Liver (tissue), 9 donors: ENCODE measurements around the gene LENG9. TPM values are rescaled to one million over a fixed set of nuclear protein-coding genes. Genes with fewer than 3 reads are reported as not detected.

ENCODE experiments used
- DNase-seq: peaks from one replicate; pipeline ENCODE4 v3.0.0-alpha.2; 2017; ENCODE audit warnings: low spot score
- H3K27ac ChIP-seq, 2 donors: one replicate each; pipeline ENCODE4 v1.7.0; 2013; ENCODE audit warnings: inconsistent platforms in 2 of 2, low read length in 2 of 2, control low read depth in 1 of 2, low read depth in 1 of 2, mild to moderate bottlenecking in 1 of 2
- H3K27me3 ChIP-seq, 4 donors: one replicate each; pipeline versions ENCODE4 v1.6.1 to v1.7.0; 2013; ENCODE audit warnings: low read length in 3 of 4, inconsistent platforms in 1 of 4, mild to moderate bottlenecking in 1 of 4, moderate library complexity in 1 of 4; ENCODE audit not compliant: control insufficient read depth in 4 of 4, insufficient read depth in 4 of 4
- H3K36me3 ChIP-seq, 4 donors: one replicate each; pipeline versions ENCODE4 v1.6.1 to v1.7.0; 2013; ENCODE audit warnings: low read length in 3 of 4, mild to moderate bottlenecking in 3 of 4, low read depth in 1 of 4, moderate library complexity in 1 of 4; ENCODE audit not compliant: control insufficient read depth in 4 of 4, insufficient read depth in 3 of 4
- H3K4me1 ChIP-seq, 4 donors: one replicate each; pipeline versions ENCODE4 v1.6.1 to v1.7.0; 2013; ENCODE audit warnings: low read length in 3 of 4, mild to moderate bottlenecking in 3 of 4, moderate library complexity in 1 of 4; ENCODE audit not compliant: control insufficient read depth in 4 of 4, insufficient read depth in 4 of 4
- H3K4me3 ChIP-seq, 3 donors: one replicate each; pipeline versions ENCODE4 v1.6.1 to v1.7.0; 2013; ENCODE audit warnings: low read length in 3 of 3, control low read depth in 1 of 3, low read depth in 1 of 3, mild to moderate bottlenecking in 1 of 3
- H3K9ac ChIP-seq, 2 donors: one replicate each; pipeline ENCODE4 v1.7.0; 2013; ENCODE audit warnings: low read length in 2 of 2, mild to moderate bottlenecking in 2 of 2, moderate library complexity in 2 of 2, control low read depth in 1 of 2, low read depth in 1 of 2
- H3K9me3 ChIP-seq, 4 donors: one replicate each; pipeline versions ENCODE4 v1.6.1 to v1.7.0; 2013; ENCODE audit warnings: low read length in 3 of 4; ENCODE audit not compliant: control insufficient read depth in 4 of 4
- ATF3 ChIP-seq: IDR thresholded peaks from 2 replicates; pipeline ENCODE4 v1.6.1; 2016; ENCODE audit warnings: antibody characterized with exemption
- CTCF ChIP-seq: fragments of 150-350 bp; IDR thresholded peaks from 2 replicates; pipeline ENCODE4 v1.5.1; 2017; ENCODE audit warnings: improper control_type of control experiment, low read depth, low read length; ENCODE audit not compliant: missing input control
- EGR1 ChIP-seq, 2 donors: IDR thresholded peaks; 2 replicates each; pipeline ENCODE4 v1.6.1; 2016 to 2018; ENCODE audit warnings: antibody characterized with exemption in 2 of 2, low read depth in 2 of 2
- FOXA1 ChIP-seq: IDR thresholded peaks from 2 replicates; pipeline ENCODE4 v1.6.1; 2016; ENCODE audit warnings: antibody characterized with exemption
- FOXA2 ChIP-seq: IDR thresholded peaks from 2 replicates; pipeline ENCODE4 v1.6.1; 2016; ENCODE audit warnings: antibody characterized with exemption
- GABPA ChIP-seq, 2 donors: IDR thresholded peaks in 1 of 2; conservative IDR thresholded peaks in 1 of 2; 2 replicates each; pipeline ENCODE4 v1.6.1; 2016; ENCODE audit warnings: antibody characterized with exemption in 2 of 2, mild to moderate bottlenecking in 1 of 2, moderate library complexity in 1 of 2
- HNF4A ChIP-seq, 2 donors: conservative IDR thresholded peaks; 2 replicates each; pipeline ENCODE4 v1.6.1; 2016; ENCODE audit warnings: antibody characterized with exemption in 2 of 2, mild to moderate bottlenecking in 2 of 2
- HNF4G ChIP-seq: IDR thresholded peaks from 2 replicates; pipeline ENCODE4 v1.6.1; 2016; ENCODE audit warnings: antibody characterized with exemption
- JUND ChIP-seq, 2 donors: IDR thresholded peaks; 2 replicates each; pipeline ENCODE4 v1.6.1; 2016; ENCODE audit warnings: antibody characterized with exemption in 2 of 2
- NR2F2 ChIP-seq: IDR thresholded peaks from 2 replicates; pipeline ENCODE4 v1.6.1; 2016; ENCODE audit warnings: antibody characterized with exemption
- RAD21 ChIP-seq, 2 donors: IDR thresholded peaks; 2 replicates each; pipeline ENCODE4 v1.6.1; 2016; ENCODE audit warnings: antibody characterized with exemption in 2 of 2, mild to moderate bottlenecking in 2 of 2
- RXRA ChIP-seq, 2 donors: IDR thresholded peaks; 2 replicates each; pipeline ENCODE4 v1.6.1; 2017 to 2018; ENCODE audit warnings: antibody characterized with exemption in 2 of 2, mild to moderate bottlenecking in 1 of 2
- SP1 ChIP-seq: IDR thresholded peaks from 2 replicates; pipeline ENCODE4 v1.6.1; 2018; ENCODE audit warnings: antibody characterized with exemption, mild to moderate bottlenecking
- YY1 ChIP-seq: IDR thresholded peaks from 2 replicates; pipeline ENCODE4 v1.6.1; 2016; ENCODE audit warnings: antibody characterized with exemption, mild to moderate bottlenecking
- WGBS: extraction: QIAGEN DNeasy Blood & Tissue Kit; methylation state at CpG from one replicate; pipeline ENCODE4 v1.1.7; 2013; 5-methylcytosine and 5-hydroxymethylcytosine counted together
- polyA plus RNA-seq, 2 donors: library from polyadenylated mRNA; stranded (reverse) in 1 of 2; unstranded in 1 of 2; fragments of 200-250 nt in 1 of 2; fragments of >200 nt in 1 of 2; fragmentation: Nextera tagmentation in 1 of 2; extraction: Ambion mirVana in 1 of 2; gene quantifications; one replicate each; pipeline versions ENCODE4 v1.2.1 to v1.2.3, GENCODE V29; 2013 to 2015
- total RNA-seq, 2 donors: library from RNA; depleted of rRNA; stranded (reverse); fragments of >200 nt; gene quantifications; one replicate each; pipeline ENCODE4 v1.2.3, GENCODE V29; 2014
- TF ChIP-seq, protein P1 (sequence below): IDR thresholded peaks from 2 replicates; pipeline ENCODE4 v1.6.1; 2016; ENCODE audit warnings: antibody characterized with exemption
- TF ChIP-seq, protein P2 (sequence below): IDR thresholded peaks from 2 replicates; pipeline ENCODE4 v1.6.1; 2016; ENCODE audit warnings: antibody characterized with exemption, mild to moderate bottlenecking
- TF ChIP-seq, protein P3 (sequence below): IDR thresholded peaks from 2 replicates; pipeline ENCODE4 v1.6.1; 2016; ENCODE audit warnings: antibody characterized with exemption
- donor health status: healthy.
- donor health status: healthy.
- donor health status: healthy.
- donor health status: healthy.
- donor health status: healthy.

The LENG9 gene
- total and polyA plus RNA-seq, 4 donors: 0.19 to 6.9 (median 2.0) TPM

DNA sequence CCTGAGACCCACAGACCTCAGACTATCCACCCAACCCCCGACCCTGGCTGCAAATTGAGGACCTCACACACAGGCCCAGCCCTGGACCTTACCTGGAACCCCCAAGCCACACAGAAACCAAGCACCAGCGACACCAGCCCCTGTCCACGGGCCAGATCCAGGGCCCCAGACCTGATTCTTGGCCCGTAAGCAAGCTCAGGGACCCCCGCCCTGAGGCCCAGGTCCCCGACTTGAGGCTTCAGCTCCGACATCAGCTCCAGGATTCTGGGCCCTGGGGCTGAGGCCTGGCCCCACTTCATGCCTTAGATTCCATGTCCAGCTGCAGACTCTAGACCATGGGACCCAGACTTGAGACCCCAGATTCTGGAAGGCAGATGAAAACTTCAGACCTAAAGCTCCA is 42.1 kb downstream of the LENG9 start:
- Histone ChIP-seq H3K9ac (no peak overlapping the region), H3K4me3 (no peak overlapping the region), H3K4me1 (no peaks in the 10 kb centered on the region), H3K27ac (no peak overlapping the region), H3K36me3 (no peaks in the 10 kb centered on the region), H3K27me3 (peaks cover 0 to 13% (median 6%) of the 10 kb centered on the region in 4 donors), H3K9me3 (no peaks in the 10 kb centered on the region)
- TF ChIP-seq GABPA (IDR thresholded peaks at IDR 0.05 in 1 of 2, conservative IDR thresholded peaks at IDR 0.05 in 1 of 2) (no peak), RAD21 (IDR thresholded peaks at IDR 0.05) (no peak), NR2F2 (no peak), ATF3 (no peak), FOXA2 (no peak), JUND (IDR thresholded peaks at IDR 0.05) (no peak)
- TF ChIP-seq, protein P1, sequence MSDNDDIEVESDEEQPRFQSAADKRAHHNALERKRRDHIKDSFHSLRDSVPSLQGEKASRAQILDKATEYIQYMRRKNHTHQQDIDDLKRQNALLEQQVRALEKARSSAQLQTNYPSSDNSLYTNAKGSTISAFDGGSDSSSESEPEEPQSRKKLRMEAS: no peak
- 78% methylated on average over 7 of the region's 7 CpGs for WGBS
- no peak for DNase-seq

DNA sequence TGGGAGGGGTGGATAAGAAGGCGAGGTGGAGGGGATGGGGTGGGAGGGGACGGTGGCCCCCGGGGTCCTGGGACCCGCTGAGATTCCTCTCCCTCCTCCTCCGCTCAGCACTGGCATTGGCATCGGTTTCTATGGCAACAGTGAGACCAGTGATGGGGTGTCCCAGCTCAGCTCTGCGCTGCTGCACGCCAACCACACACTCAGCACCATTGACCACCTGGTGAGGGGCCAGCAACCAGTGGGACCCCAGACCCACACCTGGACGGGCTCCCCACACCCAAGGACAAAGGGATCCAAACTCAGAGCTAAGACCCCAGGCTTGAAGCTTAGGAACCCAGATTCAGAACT is 42.4 kb downstream of the LENG9 start:
- H3K27me3 ChIP-seq: peaks cover 0 to 13% (median 6%) of the 10 kb centered on the region in 4 donors
- WGBS: 38% methylated on average over 9 of the region's 9 CpGs
- no peak for TF ChIP-seq YY1
- no peak for TF ChIP-seq RXRA (IDR thresholded peaks at IDR 0.05)
- no peak for TF ChIP-seq HNF4A (conservative IDR thresholded peaks at IDR 0.05)
- TF ChIP-seq FOXA1: no peak
- no peak for TF ChIP-seq HNF4G
- H3K36me3 ChIP-seq: no peaks in the 10 kb centered on the region
- no peak overlapping the region for H3K4me3 ChIP-seq
- DNase-seq: no peak
- no peaks in the 10 kb centered on the region for H3K9me3 ChIP-seq
- H3K9ac ChIP-seq: no peak overlapping the region
- H3K4me1 ChIP-seq: no peaks in the 10 kb centered on the region
- H3K27ac ChIP-seq: no peak overlapping the region

- TF ChIP-seq, protein P2, sequence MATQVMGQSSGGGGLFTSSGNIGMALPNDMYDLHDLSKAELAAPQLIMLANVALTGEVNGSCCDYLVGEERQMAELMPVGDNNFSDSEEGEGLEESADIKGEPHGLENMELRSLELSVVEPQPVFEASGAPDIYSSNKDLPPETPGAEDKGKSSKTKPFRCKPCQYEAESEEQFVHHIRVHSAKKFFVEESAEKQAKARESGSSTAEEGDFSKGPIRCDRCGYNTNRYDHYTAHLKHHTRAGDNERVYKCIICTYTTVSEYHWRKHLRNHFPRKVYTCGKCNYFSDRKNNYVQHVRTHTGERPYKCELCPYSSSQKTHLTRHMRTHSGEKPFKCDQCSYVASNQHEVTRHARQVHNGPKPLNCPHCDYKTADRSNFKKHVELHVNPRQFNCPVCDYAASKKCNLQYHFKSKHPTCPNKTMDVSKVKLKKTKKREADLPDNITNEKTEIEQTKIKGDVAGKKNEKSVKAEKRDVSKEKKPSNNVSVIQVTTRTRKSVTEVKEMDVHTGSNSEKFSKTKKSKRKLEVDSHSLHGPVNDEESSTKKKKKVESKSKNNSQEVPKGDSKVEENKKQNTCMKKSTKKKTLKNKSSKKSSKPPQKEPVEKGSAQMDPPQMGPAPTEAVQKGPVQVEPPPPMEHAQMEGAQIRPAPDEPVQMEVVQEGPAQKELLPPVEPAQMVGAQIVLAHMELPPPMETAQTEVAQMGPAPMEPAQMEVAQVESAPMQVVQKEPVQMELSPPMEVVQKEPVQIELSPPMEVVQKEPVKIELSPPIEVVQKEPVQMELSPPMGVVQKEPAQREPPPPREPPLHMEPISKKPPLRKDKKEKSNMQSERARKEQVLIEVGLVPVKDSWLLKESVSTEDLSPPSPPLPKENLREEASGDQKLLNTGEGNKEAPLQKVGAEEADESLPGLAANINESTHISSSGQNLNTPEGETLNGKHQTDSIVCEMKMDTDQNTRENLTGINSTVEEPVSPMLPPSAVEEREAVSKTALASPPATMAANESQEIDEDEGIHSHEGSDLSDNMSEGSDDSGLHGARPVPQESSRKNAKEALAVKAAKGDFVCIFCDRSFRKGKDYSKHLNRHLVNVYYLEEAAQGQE: no peak
- TF ChIP-seq HNF4A (conservative IDR thresholded peaks at IDR 0.05) (no peak), NR2F2 (no peak), SP1 (no peak), HNF4G (no peak), JUND (IDR thresholded peaks at IDR 0.05) (no peak), YY1 (no peak), FOXA1 (no peak), GABPA (IDR thresholded peaks at IDR 0.05 in 1 of 2, conservative IDR thresholded peaks at IDR 0.05 in 1 of 2) (no peak), FOXA2 (no peak), EGR1 (IDR thresholded peaks at IDR 0.05; ENCODE audit: low read depth in 2 of 2) (no peak), CTCF (no peak), RAD21 (IDR thresholded peaks at IDR 0.05) (no peak)
- TF ChIP-seq, protein P3, sequence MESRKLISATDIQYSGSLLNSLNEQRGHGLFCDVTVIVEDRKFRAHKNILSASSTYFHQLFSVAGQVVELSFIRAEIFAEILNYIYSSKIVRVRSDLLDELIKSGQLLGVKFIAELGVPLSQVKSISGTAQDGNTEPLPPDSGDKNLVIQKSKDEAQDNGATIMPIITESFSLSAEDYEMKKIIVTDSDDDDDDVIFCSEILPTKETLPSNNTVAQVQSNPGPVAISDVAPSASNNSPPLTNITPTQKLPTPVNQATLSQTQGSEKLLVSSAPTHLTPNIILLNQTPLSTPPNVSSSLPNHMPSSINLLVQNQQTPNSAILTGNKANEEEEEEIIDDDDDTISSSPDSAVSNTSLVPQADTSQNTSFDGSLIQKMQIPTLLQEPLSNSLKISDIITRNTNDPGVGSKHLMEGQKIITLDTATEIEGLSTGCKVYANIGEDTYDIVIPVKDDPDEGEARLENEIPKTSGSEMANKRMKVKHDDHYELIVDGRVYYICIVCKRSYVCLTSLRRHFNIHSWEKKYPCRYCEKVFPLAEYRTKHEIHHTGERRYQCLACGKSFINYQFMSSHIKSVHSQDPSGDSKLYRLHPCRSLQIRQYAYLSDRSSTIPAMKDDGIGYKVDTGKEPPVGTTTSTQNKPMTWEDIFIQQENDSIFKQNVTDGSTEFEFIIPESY: no peak
- TF ChIP-seq, protein P1: no peak
- DNase-seq: no peak
- H3K4me1 ChIP-seq: no peaks in the 10 kb centered on the region
- WGBS: 12% methylated on average over 37 of the region's 37 CpGs
- H3K4me3 ChIP-seq: no peak overlapping the region
- no peaks in the 10 kb centered on the region for H3K9me3 ChIP-seq
- no peak overlapping the region for H3K9ac ChIP-seq
- H3K36me3 ChIP-seq: no peaks in the 10 kb centered on the region
- no peak overlapping the region for H3K27ac ChIP-seq
- peaks cover 0 to 13% (median 9%) of the 10 kb centered on the region in 4 donors for H3K27me3 ChIP-seq
These were observed 43.0 kb downstream of the LENG9 start for GRCh38 chr19:54420383-54421168.
